Esophagus squamous epithelium (tissue), 4 donors: ENCODE data around the gene NRP2.

Source experiments
- CTCF ChIP-seq, 6 experiments: fragments of 450-650 bp in 4 of 6; fragments of 200-600 bp in 2 of 6; sonication (generic) in 2 of 6; IDR thresholded peaks; one replicate each; pipeline ENCODE4 v1.5.1; 2016 to 2019; ENCODE audit warnings: antibody characterized with exemption in 6 of 6, mild to moderate bottlenecking in 4 of 6, moderate library complexity in 4 of 6
- POLR2A ChIP-seq, 4 donors: fragments of 450-650 bp; IDR thresholded peaks; one replicate each; pipeline ENCODE4 v1.6.1; 2017; ENCODE audit warnings: antibody characterized with exemption in 4 of 4, mild to moderate bottlenecking in 4 of 4, moderate library complexity in 3 of 4

GRCh38 chr2:205762881-205763280 is 80.6 kb downstream of the NRP2 start:
- no peak for TF ChIP-seq CTCF (IDR thresholded peaks at IDR 0.05)
- no peak for TF ChIP-seq POLR2A (IDR thresholded peaks at IDR 0.05)
